Measurements from ENCODE around the gene ZNF518B.

The ZNF518B gene

DNA sequence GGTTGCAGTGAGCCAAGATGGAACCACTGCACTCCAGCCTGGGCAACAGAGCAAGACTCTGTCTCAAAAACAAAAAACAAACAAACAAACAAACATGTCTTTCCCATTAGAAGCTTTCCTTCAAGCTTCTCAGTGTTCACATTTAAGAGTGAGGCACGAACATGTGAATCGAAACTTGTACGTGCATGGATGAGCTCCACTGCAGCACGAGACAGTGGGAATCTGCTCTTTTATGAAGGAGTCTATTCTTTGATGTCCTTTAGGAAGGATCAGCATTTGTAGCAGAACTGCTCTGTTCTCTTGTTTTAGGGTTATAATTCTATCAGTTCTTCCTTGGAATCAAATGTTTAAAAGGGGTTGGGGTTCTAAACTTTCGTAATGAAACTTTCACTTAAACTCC is 23.4 kb upstream of the ZNF518B start:
- no peak overlapping the region for H3K4me3 ChIP-seq (replicated peaks; ENCODE audit: low read depth, low read length)
- no peak for DNase-seq (ENCODE audit: extremely low read depth, insufficient read length)
- H3K36me3 ChIP-seq (ENCODE audit: control insufficient read depth, insufficient read depth, low read length) = no peaks in the 10 kb centered on the region
- no peaks in the 10 kb centered on the region for H3K27me3 ChIP-seq (replicated peaks; ENCODE audit: control insufficient read depth, insufficient read depth, low read length)
- TF ChIP-seq, protein P1, sequence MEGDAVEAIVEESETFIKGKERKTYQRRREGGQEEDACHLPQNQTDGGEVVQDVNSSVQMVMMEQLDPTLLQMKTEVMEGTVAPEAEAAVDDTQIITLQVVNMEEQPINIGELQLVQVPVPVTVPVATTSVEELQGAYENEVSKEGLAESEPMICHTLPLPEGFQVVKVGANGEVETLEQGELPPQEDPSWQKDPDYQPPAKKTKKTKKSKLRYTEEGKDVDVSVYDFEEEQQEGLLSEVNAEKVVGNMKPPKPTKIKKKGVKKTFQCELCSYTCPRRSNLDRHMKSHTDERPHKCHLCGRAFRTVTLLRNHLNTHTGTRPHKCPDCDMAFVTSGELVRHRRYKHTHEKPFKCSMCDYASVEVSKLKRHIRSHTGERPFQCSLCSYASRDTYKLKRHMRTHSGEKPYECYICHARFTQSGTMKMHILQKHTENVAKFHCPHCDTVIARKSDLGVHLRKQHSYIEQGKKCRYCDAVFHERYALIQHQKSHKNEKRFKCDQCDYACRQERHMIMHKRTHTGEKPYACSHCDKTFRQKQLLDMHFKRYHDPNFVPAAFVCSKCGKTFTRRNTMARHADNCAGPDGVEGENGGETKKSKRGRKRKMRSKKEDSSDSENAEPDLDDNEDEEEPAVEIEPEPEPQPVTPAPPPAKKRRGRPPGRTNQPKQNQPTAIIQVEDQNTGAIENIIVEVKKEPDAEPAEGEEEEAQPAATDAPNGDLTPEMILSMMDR (IDR thresholded peaks at IDR 0.05; ENCODE audit: insufficient read depth, low read length, poor library complexity, severe bottlenecking) = no peak

DNA sequence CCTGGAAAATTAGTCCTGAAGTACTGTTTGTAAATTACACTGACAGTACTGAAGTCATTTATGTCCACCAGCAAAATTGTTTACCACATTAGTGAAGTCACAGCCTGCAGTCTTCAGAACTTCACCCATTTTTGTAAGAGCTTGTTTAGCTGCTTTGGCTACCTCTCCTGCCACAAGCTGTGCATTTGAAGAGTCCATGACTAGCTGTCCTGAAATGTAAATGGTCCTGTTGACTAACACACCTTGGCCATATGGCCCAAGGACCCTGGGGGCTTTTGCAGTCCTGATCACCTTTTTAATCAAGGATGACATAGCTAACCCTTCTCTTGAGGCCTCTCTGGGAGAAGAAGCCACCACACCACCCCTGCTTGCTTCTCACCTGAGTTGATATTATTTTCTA is 21.4 kb upstream of the ZNF518B start:
- H3K36me3 ChIP-seq (ENCODE audit: control insufficient read depth, insufficient read depth, low read length) = no peaks in the 10 kb centered on the region
- DNase-seq (ENCODE audit: extremely low read depth, insufficient read length) = no peak
- TF ChIP-seq, protein P1 (IDR thresholded peaks at IDR 0.05; ENCODE audit: insufficient read depth, low read length, poor library complexity, severe bottlenecking) = no peak
- no peak overlapping the region for H3K4me3 ChIP-seq (replicated peaks; ENCODE audit: low read depth, low read length)
- H3K27me3 ChIP-seq (replicated peaks; ENCODE audit: control insufficient read depth, insufficient read depth, low read length) = no peaks in the 10 kb centered on the region

DNA sequence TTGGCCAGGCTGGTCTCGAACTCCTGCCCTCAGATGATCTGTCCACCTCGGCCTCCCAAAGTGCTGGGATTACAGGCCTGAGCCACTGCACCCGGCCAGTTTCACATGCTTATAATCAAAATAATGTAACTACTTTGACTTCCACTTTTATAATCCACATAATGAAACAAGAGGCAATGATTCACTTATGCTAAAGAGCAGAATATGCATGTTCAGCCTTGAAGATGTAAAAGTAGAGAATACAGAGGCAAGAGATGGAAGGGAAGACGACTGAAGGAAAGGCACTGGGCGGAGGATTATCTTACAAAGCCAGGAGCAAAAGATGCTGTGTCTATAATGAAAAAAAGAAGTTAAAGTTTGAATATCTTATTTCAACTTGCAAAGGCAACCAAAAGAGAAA is 13.3 kb upstream of the ZNF518B start:
- Histone ChIP-seq H3K4me3 (replicated peaks; ENCODE audit: low read depth, low read length) (no peak overlapping the region), H3K36me3 (ENCODE audit: control insufficient read depth, insufficient read depth, low read length) (no peaks in the 10 kb centered on the region), H3K27me3 (replicated peaks; ENCODE audit: control insufficient read depth, insufficient read depth, low read length) (no peaks in the 10 kb centered on the region)
- no peak for DNase-seq (ENCODE audit: extremely low read depth, insufficient read length)
- TF ChIP-seq, protein P1 (IDR thresholded peaks at IDR 0.05; ENCODE audit: insufficient read depth, low read length, poor library complexity, severe bottlenecking) = no peak

DNA sequence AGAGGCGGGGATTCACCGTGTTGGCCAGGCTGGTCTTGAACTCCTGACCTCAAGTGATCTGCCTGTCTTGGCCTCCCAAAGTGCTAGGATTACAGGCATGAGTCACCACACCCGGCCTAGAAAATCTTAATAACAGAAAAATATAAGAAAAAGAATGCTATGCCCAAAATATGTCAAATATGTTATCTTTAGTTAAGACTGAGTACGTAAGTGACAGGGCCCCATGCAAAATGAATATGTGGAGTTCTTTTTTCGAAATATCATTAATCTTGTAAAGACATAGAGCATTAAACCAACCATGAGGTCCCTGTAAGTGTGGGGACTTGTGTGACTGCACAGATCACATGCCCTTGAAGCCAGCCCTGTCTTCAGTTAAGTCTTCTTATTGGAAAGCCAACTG is 8.9 kb upstream of the ZNF518B start:
- Histone ChIP-seq H3K4me3 (replicated peaks; ENCODE audit: low read depth, low read length) (no peak overlapping the region), H3K27me3 (replicated peaks; ENCODE audit: control insufficient read depth, insufficient read depth, low read length) (no peaks in the 10 kb centered on the region), H3K36me3 (ENCODE audit: control insufficient read depth, insufficient read depth, low read length) (no peaks in the 10 kb centered on the region)
- no peak for DNase-seq (ENCODE audit: extremely low read depth, insufficient read length)
- TF ChIP-seq, protein P1 (IDR thresholded peaks at IDR 0.05; ENCODE audit: insufficient read depth, low read length, poor library complexity, severe bottlenecking) = no peak

DNA sequence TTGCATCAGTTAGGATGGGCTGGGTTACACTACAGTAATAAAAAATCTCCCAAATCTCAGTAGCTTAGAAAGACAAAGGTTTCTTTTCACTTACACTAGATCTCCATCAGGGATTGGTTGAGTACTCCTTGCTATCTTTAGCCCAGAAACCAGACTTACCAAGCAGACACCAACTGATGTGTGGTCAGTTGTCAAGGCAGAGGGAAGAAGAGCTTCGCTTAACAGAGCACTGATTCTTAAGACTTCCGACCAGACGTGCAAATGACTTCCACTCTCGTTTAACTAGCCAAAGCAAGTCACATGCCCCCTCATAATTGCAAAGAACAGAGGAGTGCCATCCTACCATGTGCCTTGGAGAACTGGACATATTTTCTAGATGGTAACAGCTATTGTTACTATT is 5.7 kb upstream of the ZNF518B start:
- DNase-seq (ENCODE audit: extremely low read depth, insufficient read length) = no peak
- Histone ChIP-seq H3K27me3 (replicated peaks; ENCODE audit: control insufficient read depth, insufficient read depth, low read length) (no peaks in the 10 kb centered on the region), H3K36me3 (ENCODE audit: control insufficient read depth, insufficient read depth, low read length) (no peaks in the 10 kb centered on the region), H3K4me3 (replicated peaks; ENCODE audit: low read depth, low read length) (no peak overlapping the region)
- TF ChIP-seq, protein P1 (IDR thresholded peaks at IDR 0.05; ENCODE audit: insufficient read depth, low read length, poor library complexity, severe bottlenecking) = no peak

DNA sequence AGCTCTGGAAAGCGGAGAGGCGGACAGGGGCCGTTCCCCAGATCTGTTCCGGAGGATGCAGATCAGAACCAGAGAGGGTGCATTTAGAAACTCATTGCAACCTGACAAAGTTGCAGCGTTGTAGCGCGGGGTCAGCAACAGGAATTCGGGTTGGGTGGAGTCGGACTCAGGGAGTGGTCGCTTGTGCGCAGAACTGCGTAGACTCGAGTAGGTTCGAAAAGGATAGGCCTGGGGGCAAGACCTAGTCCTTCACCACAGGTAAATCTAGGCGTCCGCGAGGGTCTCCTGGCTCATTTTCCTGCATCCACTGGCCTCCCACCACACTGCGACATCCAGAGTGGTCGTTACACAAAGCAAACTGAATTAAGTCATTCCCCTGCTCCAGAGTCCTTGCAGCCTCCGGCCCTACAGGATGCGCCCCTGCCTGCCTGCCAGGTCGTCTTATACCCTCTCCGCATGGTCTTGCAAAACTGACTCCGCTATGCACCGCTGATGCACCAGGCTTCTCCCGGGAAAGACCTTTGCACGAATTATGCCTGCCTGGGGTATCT is 4.7 kb upstream of the ZNF518B start:
- no peaks in the 10 kb centered on the region for H3K27me3 ChIP-seq (replicated peaks; ENCODE audit: control insufficient read depth, insufficient read depth, low read length)
- TF ChIP-seq, protein P1 (IDR thresholded peaks at IDR 0.05; ENCODE audit: insufficient read depth, low read length, poor library complexity, severe bottlenecking) = no peak
- H3K36me3 ChIP-seq (ENCODE audit: control insufficient read depth, insufficient read depth, low read length) = no peaks in the 10 kb centered on the region
- no peak for DNase-seq (ENCODE audit: extremely low read depth, insufficient read length)
- H3K4me3 ChIP-seq (replicated peaks; ENCODE audit: low read depth, low read length) = no peak overlapping the region; the same call in 1 of the 2 replicates
